HepG2 (cell line): Measurements from ENCODE around the gene TMEM256. TPM values are rescaled to one million over a fixed set of nuclear protein-coding genes. Genes with fewer than 3 reads are reported as not detected.

Experiments used
- ELF3 ChIP-seq: IDR thresholded peaks from 2 replicates; pipeline ENCODE4 v1.6.1; 2016; ENCODE audit warnings: missing genetic modification reagents, missing compliant biosample characterization
- MIXL1 ChIP-seq: IDR thresholded peaks from 2 replicates; pipeline ENCODE4 v1.6.1; 2016
- NR2F6 ChIP-seq, 2 experiments: IDR thresholded peaks; 2 replicates each; pipeline ENCODE4 v1.6.1; 2016; ENCODE audit warnings: antibody characterized with exemption in 1 of 2, mild to moderate bottlenecking in 1 of 2
- ONECUT2 ChIP-seq: sonication (generic); formaldehyde crosslinking; IDR thresholded peaks from 2 replicates; pipeline ENCODE4 v1.4.0; 2020; ENCODE audit warnings: missing genetic modification reagents
- RXRB ChIP-seq: IDR thresholded peaks from 2 replicates; pipeline ENCODE4 v1.6.1; 2016; ENCODE audit warnings: borderline replicate concordance, missing genetic modification reagents, missing compliant biosample characterization
- SMYD3 ChIP-seq: sonication (generic); formaldehyde crosslinking; IDR thresholded peaks from 2 replicates; pipeline ENCODE4 v1.8.1; 2023; ENCODE audit warnings: mild to moderate bottlenecking, missing genetic modification reagents
- TCF7L2 ChIP-seq: IDR thresholded peaks from 2 replicates; pipeline ENCODE4 v1.6.1; 2011; ENCODE audit warnings: mild to moderate bottlenecking, low read depth, low read length, moderate library complexity
- ZNF343 ChIP-seq: sonication (generic); formaldehyde crosslinking; IDR thresholded peaks from 2 replicates; pipeline ENCODE4 v1.4.0; 2020; ENCODE audit warnings: mild to moderate bottlenecking, missing genetic modification reagents
- ZNF367 ChIP-seq: sonication (generic); formaldehyde crosslinking; IDR thresholded peaks from 2 replicates; pipeline ENCODE4 v1.4.0; 2020; ENCODE audit warnings: missing genetic modification reagents, borderline replicate concordance
- ZNF44 ChIP-seq: sonication (generic); formaldehyde crosslinking; IDR thresholded peaks from 2 replicates; pipeline ENCODE4 v1.5.1; 2020; ENCODE audit warnings: mild to moderate bottlenecking, missing genetic modification reagents
- ZNF563 ChIP-seq: sonication (generic); formaldehyde crosslinking; IDR thresholded peaks from 2 replicates; pipeline ENCODE4 v1.8.0; 2022; ENCODE audit warnings: mild to moderate bottlenecking, moderate library complexity, missing genetic modification reagents
- ZNF746 ChIP-seq: sonication (generic); formaldehyde crosslinking; IDR thresholded peaks from 2 replicates; pipeline ENCODE4 v1.8.0; 2022; ENCODE audit warnings: mild to moderate bottlenecking, missing genetic modification reagents
- ZNF747 ChIP-seq: sonication (generic); formaldehyde crosslinking; IDR thresholded peaks from 2 replicates; pipeline ENCODE4 v1.8.1; 2023; ENCODE audit warnings: missing genetic modification reagents, mild to moderate bottlenecking, borderline replicate concordance
- polyA plus RNA-seq, 8 experiments: library from polyadenylated mRNA; depleted of rRNA in 3 of 8; stranded (reverse) in 7 of 8; unstranded in 1 of 8; fragments of >200 nt; fragmentation: Illumina TruSeq in 4 of 8; extraction: Trizol in 4 of 8; gene quantifications; 2 replicates each; pipeline versions ENCODE4 v1.2.1 to v1.2.3, GENCODE V29; 2011 to 2016; ENCODE audit warnings: low read depth in 4 of 8, missing spikeins in 1 of 8, mixed read lengths in 1 of 8; ENCODE audit not compliant: insufficient read depth in 1 of 8
- total RNA-seq, 5 experiments: library from RNA; depleted of rRNA; stranded (reverse); fragments of >200 nt; fragmentation: Illumina TruSeq; extraction: Trizol; gene quantifications; 2 replicates each; pipeline ENCODE4 v1.2.3, GENCODE V29; 2016; ENCODE audit warnings: low read depth in 1 of 5
- TF ChIP-seq, protein P1 (sequence below): sonication (generic); formaldehyde crosslinking; IDR thresholded peaks from 2 replicates; pipeline ENCODE4 v1.4.0; 2020; ENCODE audit warnings: missing genetic modification reagents
- TF ChIP-seq, protein P2 (sequence below): sonication (generic); formaldehyde crosslinking; IDR thresholded peaks from 2 replicates; pipeline ENCODE4 v1.9.0; 2021; ENCODE audit warnings: missing genetic modification reagents, borderline replicate concordance
- TF ChIP-seq, protein P3 (sequence below): sonication (generic); formaldehyde crosslinking; IDR thresholded peaks from 2 replicates; pipeline ENCODE4 v1.4.0; 2020; ENCODE audit warnings: missing genetic modification reagents
- TF ChIP-seq, protein P4 (sequence below): sonication (generic); formaldehyde crosslinking; IDR thresholded peaks from 2 replicates; pipeline ENCODE4 v1.5.0; 2020; ENCODE audit warnings: missing genetic modification reagents
- TF ChIP-seq, protein P5 (sequence below), 2 experiments: sonication (generic) in 1 of 2; formaldehyde crosslinking in 1 of 2; IDR thresholded peaks; 2 replicates each; pipeline versions ENCODE4 v1.5.1 to v1.6.1; 2011 to 2020; ENCODE audit warnings: borderline replicate concordance in 1 of 2, low read depth in 1 of 2, low read length in 1 of 2, mild to moderate bottlenecking in 1 of 2, missing genetic modification reagents in 1 of 2, moderate library complexity in 1 of 2
- TF ChIP-seq, protein P6 (sequence below): IDR thresholded peaks from 2 replicates; pipeline ENCODE4 v1.6.1; 2012; ENCODE audit warnings: inconsistent platforms

Gene TMEM256
- total and polyA plus RNA-seq, 2 of the 13 experiments (the other 11 are each of a cell fraction or from before 2014, with no cell fraction given) = 231 to 252 TPM

DNA sequence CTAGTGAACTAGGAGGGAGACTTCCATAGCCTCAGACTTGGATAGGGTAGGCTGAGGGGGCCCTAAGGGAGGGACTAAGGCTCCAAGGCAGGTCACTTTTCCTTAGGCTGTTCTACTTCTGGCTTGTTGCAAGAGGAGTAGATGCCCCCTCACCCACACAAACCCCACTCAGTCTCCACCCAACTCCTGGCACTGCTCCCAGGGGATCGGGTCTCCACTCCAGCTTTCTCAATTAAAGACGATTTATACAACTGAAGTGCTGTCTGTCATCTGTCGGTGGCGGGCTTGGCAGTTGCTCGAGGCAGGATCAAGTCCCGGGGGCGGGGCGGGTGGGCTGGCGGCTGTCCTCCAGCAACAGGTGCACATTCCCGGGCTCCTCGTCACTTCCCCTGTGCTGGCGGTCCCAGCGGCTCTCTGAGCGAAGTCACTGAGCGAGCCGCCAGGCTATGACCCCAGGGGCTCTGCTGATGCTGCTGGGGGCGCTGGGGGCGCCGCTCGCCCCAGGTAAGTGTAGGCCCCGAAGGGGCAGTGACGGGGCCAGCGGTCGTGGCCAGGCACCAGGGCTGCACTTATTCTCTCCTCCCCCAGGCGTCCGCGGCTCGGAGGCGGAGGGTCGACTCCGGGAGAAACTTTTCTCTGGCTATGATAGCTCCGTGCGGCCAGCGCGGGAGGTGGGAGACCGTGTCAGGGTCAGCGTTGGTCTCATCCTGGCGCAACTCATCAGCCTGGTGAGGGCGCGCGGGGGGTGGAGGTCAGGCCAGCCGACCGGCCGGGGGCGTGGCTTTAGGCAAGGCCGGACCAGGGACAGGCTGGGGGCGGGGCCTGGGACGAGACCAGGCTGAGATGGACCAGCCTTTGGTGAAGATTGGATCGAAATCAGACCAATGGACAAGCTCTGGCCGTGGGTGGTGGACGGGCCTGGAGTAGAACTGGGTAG, 41.1 kb upstream of the TMEM256 start, which contains the start of gene CHRNB1 (continued):
- TF ChIP-seq, protein P1, sequence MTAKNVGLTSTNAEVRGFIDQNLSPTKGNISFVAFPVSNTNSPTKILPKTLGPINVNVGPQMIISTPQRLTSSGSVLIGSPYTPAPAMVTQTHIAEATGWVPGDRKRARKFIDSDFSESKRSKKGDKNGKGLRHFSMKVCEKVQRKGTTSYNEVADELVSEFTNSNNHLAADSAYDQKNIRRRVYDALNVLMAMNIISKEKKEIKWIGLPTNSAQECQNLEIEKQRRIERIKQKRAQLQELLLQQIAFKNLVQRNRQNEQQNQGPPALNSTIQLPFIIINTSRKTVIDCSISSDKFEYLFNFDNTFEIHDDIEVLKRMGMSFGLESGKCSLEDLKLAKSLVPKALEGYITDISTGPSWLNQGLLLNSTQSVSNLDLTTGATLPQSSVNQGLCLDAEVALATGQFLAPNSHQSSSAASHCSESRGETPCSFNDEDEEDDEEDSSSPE (CRISPR knock-in tag) = peak; percentile 50; the same call in 1 of the 2 replicates
- TF ChIP-seq, protein P2, sequence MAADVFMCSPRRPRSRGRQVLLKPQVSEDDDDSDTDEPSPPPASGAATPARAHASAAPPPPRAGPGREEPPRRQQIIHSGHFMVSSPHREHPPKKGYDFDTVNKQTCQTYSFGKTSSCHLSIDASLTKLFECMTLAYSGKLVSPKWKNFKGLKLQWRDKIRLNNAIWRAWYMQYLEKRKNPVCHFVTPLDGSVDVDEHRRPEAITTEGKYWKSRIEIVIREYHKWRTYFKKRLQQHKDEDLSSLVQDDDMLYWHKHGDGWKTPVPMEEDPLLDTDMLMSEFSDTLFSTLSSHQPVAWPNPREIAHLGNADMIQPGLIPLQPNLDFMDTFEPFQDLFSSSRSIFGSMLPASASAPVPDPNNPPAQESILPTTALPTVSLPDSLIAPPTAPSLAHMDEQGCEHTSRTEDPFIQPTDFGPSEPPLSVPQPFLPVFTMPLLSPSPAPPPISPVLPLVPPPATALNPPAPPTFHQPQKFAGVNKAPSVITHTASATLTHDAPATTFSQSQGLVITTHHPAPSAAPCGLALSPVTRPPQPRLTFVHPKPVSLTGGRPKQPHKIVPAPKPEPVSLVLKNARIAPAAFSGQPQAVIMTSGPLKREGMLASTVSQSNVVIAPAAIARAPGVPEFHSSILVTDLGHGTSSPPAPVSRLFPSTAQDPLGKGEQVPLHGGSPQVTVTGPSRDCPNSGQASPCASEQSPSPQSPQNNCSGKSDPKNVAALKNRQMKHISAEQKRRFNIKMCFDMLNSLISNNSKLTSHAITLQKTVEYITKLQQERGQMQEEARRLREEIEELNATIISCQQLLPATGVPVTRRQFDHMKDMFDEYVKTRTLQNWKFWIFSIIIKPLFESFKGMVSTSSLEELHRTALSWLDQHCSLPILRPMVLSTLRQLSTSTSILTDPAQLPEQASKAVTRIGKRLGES (CRISPR knock-in tag) = no peak
- no peak for TF ChIP-seq ONECUT2 (CRISPR knock-in tag)
- peak; percentile 67; the same call in 1 of the 2 replicates for TF ChIP-seq ZNF746 (CRISPR knock-in tag)
- TF ChIP-seq, protein P3, sequence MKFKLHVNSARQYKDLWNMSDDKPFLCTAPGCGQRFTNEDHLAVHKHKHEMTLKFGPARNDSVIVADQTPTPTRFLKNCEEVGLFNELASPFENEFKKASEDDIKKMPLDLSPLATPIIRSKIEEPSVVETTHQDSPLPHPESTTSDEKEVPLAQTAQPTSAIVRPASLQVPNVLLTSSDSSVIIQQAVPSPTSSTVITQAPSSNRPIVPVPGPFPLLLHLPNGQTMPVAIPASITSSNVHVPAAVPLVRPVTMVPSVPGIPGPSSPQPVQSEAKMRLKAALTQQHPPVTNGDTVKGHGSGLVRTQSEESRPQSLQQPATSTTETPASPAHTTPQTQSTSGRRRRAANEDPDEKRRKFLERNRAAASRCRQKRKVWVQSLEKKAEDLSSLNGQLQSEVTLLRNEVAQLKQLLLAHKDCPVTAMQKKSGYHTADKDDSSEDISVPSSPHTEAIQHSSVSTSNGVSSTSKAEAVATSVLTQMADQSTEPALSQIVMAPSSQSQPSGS = no peak; the same call in 1 of the 2 replicates
- TF ChIP-seq, protein P4, sequence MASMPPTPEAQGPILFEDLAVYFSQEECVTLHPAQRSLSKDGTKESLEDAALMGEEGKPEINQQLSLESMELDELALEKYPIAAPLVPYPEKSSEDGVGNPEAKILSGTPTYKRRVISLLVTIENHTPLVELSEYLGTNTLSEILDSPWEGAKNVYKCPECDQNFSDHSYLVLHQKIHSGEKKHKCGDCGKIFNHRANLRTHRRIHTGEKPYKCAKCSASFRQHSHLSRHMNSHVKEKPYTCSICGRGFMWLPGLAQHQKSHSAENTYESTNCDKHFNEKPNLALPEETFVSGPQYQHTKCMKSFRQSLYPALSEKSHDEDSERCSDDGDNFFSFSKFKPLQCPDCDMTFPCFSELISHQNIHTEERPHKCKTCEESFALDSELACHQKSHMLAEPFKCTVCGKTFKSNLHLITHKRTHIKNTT (CRISPR knock-in tag) = no peak
- no peak for TF ChIP-seq ZNF367 (CRISPR knock-in tag)
- no peak for TF ChIP-seq ELF3 (CRISPR knock-in tag)
- TF ChIP-seq ZNF747 = peak; percentile 78; the same call in 1 of the 2 replicates
- TF ChIP-seq TCF7L2 = no peak
- TF ChIP-seq, protein P5, sequence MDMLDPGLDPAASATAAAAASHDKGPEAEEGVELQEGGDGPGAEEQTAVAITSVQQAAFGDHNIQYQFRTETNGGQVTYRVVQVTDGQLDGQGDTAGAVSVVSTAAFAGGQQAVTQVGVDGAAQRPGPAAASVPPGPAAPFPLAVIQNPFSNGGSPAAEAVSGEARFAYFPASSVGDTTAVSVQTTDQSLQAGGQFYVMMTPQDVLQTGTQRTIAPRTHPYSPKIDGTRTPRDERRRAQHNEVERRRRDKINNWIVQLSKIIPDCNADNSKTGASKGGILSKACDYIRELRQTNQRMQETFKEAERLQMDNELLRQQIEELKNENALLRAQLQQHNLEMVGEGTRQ (IDR thresholded peaks at IDR 0.05; ENCODE audit: low read depth, low read length) = no peak
- TF ChIP-seq, protein P5 (CRISPR knock-in tag; IDR thresholded peaks at IDR 0.05; ENCODE audit: borderline replicate concordance) = no peak
- 0 out of 2 replicates have a peak, but pooled peaks have one; percentile 12 for TF ChIP-seq MIXL1 (CRISPR knock-in tag)
- peak; percentile 57; the same call in 1 of the 2 replicates for TF ChIP-seq NR2F6 (IDR thresholded peaks at IDR 0.05)
- peak; percentile 82 for TF ChIP-seq NR2F6 (CRISPR knock-in tag; IDR thresholded peaks at IDR 0.05)
- TF ChIP-seq ZNF44 (CRISPR knock-in tag) = peak; percentile 80
- TF ChIP-seq RXRB (CRISPR knock-in tag) = no peak; the same call in 1 of the 2 replicates
- TF ChIP-seq SMYD3 = no peak
- TF ChIP-seq, protein P6, sequence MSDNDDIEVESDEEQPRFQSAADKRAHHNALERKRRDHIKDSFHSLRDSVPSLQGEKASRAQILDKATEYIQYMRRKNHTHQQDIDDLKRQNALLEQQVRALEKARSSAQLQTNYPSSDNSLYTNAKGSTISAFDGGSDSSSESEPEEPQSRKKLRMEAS = peak; percentile 71
- peak; percentile 63 for TF ChIP-seq ZNF563 (CRISPR knock-in tag)
- TF ChIP-seq ZNF343 (CRISPR knock-in tag) = no peak
